GM10248 (cell line): ENCODE data around the gene FOXP2.
"Not testable (repeated sequence)": the region's sequence is repeated elsewhere in the genome, so short reads cannot be mapped to it uniquely, and the experiment has no call there.

Experiments used
- CTCF ChIA-PET: fragments of 300-600 bp; sonication (Branson Sonifier 250); formaldehyde crosslinking; extraction: SDS; loops from one replicate; lab custom pipeline; 2021; ENCODE audit warnings: antibody characterized with exemption; lab: Yijun Ruan, JAX
- POLR2A ChIA-PET: fragments of 350-650 bp; sonication (Branson Sonifier 250); formaldehyde crosslinking; extraction: SDS; loops from one replicate; lab custom pipeline; 2020; ENCODE audit warnings: antibody characterized with exemption; lab: Yijun Ruan, JAX
- DNase-seq: peaks from one replicate; pipeline ENCODE4 v3.0.0; 2012; ENCODE audit errors: extremely low spot score
- CTCF ChIP-seq: IDR thresholded peaks from 2 replicates; pipeline ENCODE4 v1.5.1; 2012; ENCODE audit warnings: mild to moderate bottlenecking, low read depth; ENCODE audit errors: extremely low read depth, missing control alignments, control extremely low read depth

Gene FOXP2

GRCh38 chr7:114589436-114589835 lies 174.8 kb downstream of the FOXP2 start:
- ChIA-PET POLR2A (no interaction called here), CTCF (no interaction called here)
- TF ChIP-seq CTCF = no peak
- no peak for DNase-seq

- no peak for DNase-seq
- CTCF ChIA-PET = no interaction called here
- POLR2A ChIA-PET = no interaction called here
- TF ChIP-seq CTCF = no peak
Observed at GRCh38 chr7:114590298-114590697, 175.7 kb downstream of the FOXP2 start.

- no peak for DNase-seq
- POLR2A ChIA-PET = no interaction called here
- CTCF ChIA-PET = no interaction called here
- TF ChIP-seq CTCF = no peak
Observed at GRCh38 chr7:114598946-114599345, 184.3 kb downstream of the FOXP2 start.

- DNase-seq = no peak
- TF ChIP-seq CTCF = no peak
- ChIA-PET POLR2A (no interaction called here), CTCF (no interaction called here)
Observed at GRCh38 chr7:114606100-114606499, 191.5 kb downstream of the FOXP2 start.

- CTCF ChIA-PET = interaction anchor here (1.3 kb wide), 1 partner anchor 11 kb away, joined by 3 read pairs; no protein-coding TSS in a partner anchor
- POLR2A ChIA-PET, DNase-seq: not testable (repeated sequence)
Observed at GRCh38 chr7:114608822-114609221, 194.2 kb downstream of the FOXP2 start.

GRCh38 chr7:114620208-114620607 lies 205.6 kb downstream of the FOXP2 start:
- no peak for DNase-seq
- ChIA-PET POLR2A (no interaction called here), CTCF (interaction anchor here (0.6 to 1.2 kb wide), 2 partner anchors 11 to 19 kb away, joined by 3 to 5 read pairs; no protein-coding TSS in a partner anchor)
- no peak for TF ChIP-seq CTCF

- no peak for DNase-seq
- POLR2A ChIA-PET = no interaction called here
- TF ChIP-seq CTCF = no peak
- CTCF ChIA-PET = no interaction called here
Observed at GRCh38 chr7:114622221-114622620, 207.6 kb downstream of the FOXP2 start.
